H1 (cell line): ENCODE data around the gene NRTN. TPM values are rescaled to one million over a fixed set of nuclear protein-coding genes. Genes with fewer than 3 reads are reported as not detected.

ENCODE experiments used
- CHD7 ChIP-seq: fragments of 300-600 bp; sonication (generic); IDR thresholded peaks from 2 replicates; pipeline ENCODE4 v1.7.1; 2012; ENCODE audit warnings: low read length, moderate library complexity, mild to moderate bottlenecking, inconsistent platforms; ENCODE audit not compliant: insufficient replicate concordance
- JUN ChIP-seq: IDR thresholded peaks from 2 replicates; pipeline ENCODE4 v1.6.1; 2011; ENCODE audit warnings: low read depth, mild to moderate bottlenecking, improper control_type of control experiment, low read length
- RFX5 ChIP-seq: IDR thresholded peaks from 2 replicates; pipeline ENCODE4 v1.6.1; 2011; ENCODE audit warnings: low read depth, low read length, improper control_type of control experiment, borderline replicate concordance
- RXRA ChIP-seq: IDR thresholded peaks from 2 replicates; pipeline ENCODE4 v1.6.1; 2011; ENCODE audit warnings: low read depth, mild to moderate bottlenecking, low read length, moderate library complexity; ENCODE audit not compliant: insufficient read depth
- SIN3A ChIP-seq, 2 experiments: IDR thresholded peaks in 1 of 2; conservative IDR thresholded peaks in 1 of 2; 2 replicates each; pipeline ENCODE4 v1.6.1; 2011 to 2012; ENCODE audit warnings: low read length in 2 of 2, improper control_type of control experiment in 1 of 2, low read depth in 1 of 2, mild to moderate bottlenecking in 1 of 2
- TBP ChIP-seq: IDR thresholded peaks from 2 replicates; pipeline ENCODE4 v1.6.1; 2011; ENCODE audit warnings: low read depth, low read length, improper control_type of control experiment
- polyA plus RNA-seq, 7 experiments: library from polyadenylated mRNA; depleted of rRNA in 3 of 7; stranded (reverse) in 5 of 7; unstranded in 2 of 7; fragments of >200 nt in 5 of 7; fragments of 200-250 nt in 2 of 7; gene quantifications; 1 replicate in 5 of 7; 2 replicates in 1 of 7; 4 replicates in 1 of 7; pipeline versions ENCODE4 v1.2.1 to v1.2.3, GENCODE V29; 2011 to 2013; ENCODE audit warnings: missing spikeins in 2 of 7, mixed read lengths in 2 of 7
- total RNA-seq: library from RNA; stranded (reverse); fragmentation: NEBNext Ultra II Directional; extraction: Animal tissue kit (Norgen Biotek cat#: 25700); gene quantifications from 2 replicates; pipeline ENCODE4 v1.2.1, GENCODE V29; 2021

NRTN gene
- total and polyA plus RNA-seq, 2 of the 8 experiments (the other 6 are each of a cell fraction or from before 2014, with no cell fraction given) = 3.9 to 5.3 TPM

DNA sequence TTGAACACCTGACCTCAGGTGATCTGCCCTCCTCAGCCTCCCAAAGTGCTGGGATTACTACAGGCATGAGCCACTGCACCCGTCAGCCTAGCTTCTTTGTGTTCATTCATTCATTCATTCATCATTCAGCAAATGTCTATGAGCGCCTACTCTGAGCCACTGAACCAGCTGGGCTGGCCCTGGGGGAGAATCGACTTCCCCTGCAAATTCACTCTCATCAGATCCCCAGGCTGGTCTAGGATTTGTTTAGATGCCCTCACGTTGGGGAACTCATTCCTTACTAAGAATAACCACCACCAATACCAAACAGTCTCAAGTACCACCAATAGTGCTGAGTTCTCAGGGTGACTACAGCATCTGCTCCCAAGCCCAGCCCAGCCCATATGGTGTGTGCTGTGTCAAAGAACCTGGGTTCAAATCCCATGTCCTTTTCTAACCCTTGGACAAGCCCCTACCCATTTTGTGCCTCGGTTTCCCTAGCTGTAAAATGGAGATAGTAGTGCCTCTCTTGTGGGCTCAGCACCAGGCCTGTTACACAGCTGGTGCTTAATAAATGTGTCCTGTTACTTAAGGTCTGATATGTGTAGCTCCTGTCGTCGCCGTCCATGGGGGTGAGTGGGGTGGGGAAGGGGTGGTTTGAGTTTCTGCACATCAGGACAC lies 16.8 kb downstream of the NRTN start (continued):
- TF ChIP-seq CHD7 = no peak
- TF ChIP-seq JUN = no peak
- no peak for TF ChIP-seq RFX5
- TF ChIP-seq RXRA = no peak
- TF ChIP-seq SIN3A (conservative IDR thresholded peaks at IDR 0.05 in 1 of 2, IDR thresholded peaks at IDR 0.05 in 1 of 2; ENCODE audit: low read depth in 1 of 2, low read length in 2 of 2) = no peak
- no peak for TF ChIP-seq TBP
- TF ChIP-seq, all 59 proteins: peak for 0
